Measurements from ENCODE around the gene BLOC1S4. TPM values are rescaled to one million over a fixed set of nuclear protein-coding genes. Genes with fewer than 3 reads are reported as not detected.

Gene BLOC1S4
- total and polyA plus RNA-seq, 4 donors, result 4.9 to 7.7 (median 5.4) TPM

GRCh38 chr4:6720202-6720699, 4.3 kb downstream of the BLOC1S4 start:
- TF ChIP-seq REST (IDR thresholded peaks at IDR 0.05) (no peak), RAD21 (IDR thresholded peaks at IDR 0.05) (peak; percentile 98 to 99), CTCF (IDR thresholded peaks at IDR 0.05; ENCODE audit: low read depth, low read length, missing input control) (peak; percentile 87), HNF4A (conservative IDR thresholded peaks at IDR 0.05) (no peak), TAF1 (conservative IDR thresholded peaks at IDR 0.05) (no peak)
- no peak overlapping the region for H3K9ac ChIP-seq (ENCODE audit: low read depth in 1 of 2, low read length in 2 of 2)

GRCh38 chr4:6721121-6721520, 5.1 kb downstream of the BLOC1S4 start:
- 98% methylated on average over 10 of the region's 10 CpGs for WGBS
- no peaks in the 10 kb centered on the region for H3K9me3 ChIP-seq (ENCODE audit: control insufficient read depth in 4 of 4, low read length in 3 of 4)
- H3K4me1 ChIP-seq (ENCODE audit: control insufficient read depth in 4 of 4, insufficient read depth in 4 of 4, low read length in 3 of 4), result peaks cover 0 to 21% (median 12%) of the 10 kb centered on the region in 4 donors
- no peak for DNase-seq (ENCODE audit: low spot score)
- no peak overlapping the region for H3K27ac ChIP-seq (ENCODE audit: low read depth in 1 of 2, low read length in 2 of 2)
- H3K36me3 ChIP-seq (ENCODE audit: control insufficient read depth in 4 of 4, insufficient read depth in 3 of 4, low read depth in 1 of 4, low read length in 3 of 4), result no peaks in the 10 kb centered on the region
- H3K27me3 ChIP-seq (ENCODE audit: control insufficient read depth in 4 of 4, insufficient read depth in 4 of 4, low read length in 3 of 4), result no peaks in the 10 kb centered on the region
- TF ChIP-seq NR2F2 (IDR thresholded peaks at IDR 0.05), result no peak
- TF ChIP-seq JUND (IDR thresholded peaks at IDR 0.05), result no peak
- no peak for TF ChIP-seq RXRA (IDR thresholded peaks at IDR 0.05)
- no peak for TF ChIP-seq EGR1 (IDR thresholded peaks at IDR 0.05; ENCODE audit: low read depth in 2 of 2)
- TF ChIP-seq FOXA2 (IDR thresholded peaks at IDR 0.05), result no peak
- no peak for TF ChIP-seq HNF4G (IDR thresholded peaks at IDR 0.05)
- no peak for TF ChIP-seq HNF4A (conservative IDR thresholded peaks at IDR 0.05)
- no peak for TF ChIP-seq YY1 (IDR thresholded peaks at IDR 0.05)
- no peak for TF ChIP-seq SP1 (IDR thresholded peaks at IDR 0.05)
- no peak for TF ChIP-seq ZBTB33 (IDR thresholded peaks at IDR 0.05)
- no peak for TF ChIP-seq CTCF (IDR thresholded peaks at IDR 0.05; ENCODE audit: low read depth, low read length, missing input control)
- no peak for TF ChIP-seq FOXA1 (IDR thresholded peaks at IDR 0.05)
- TF ChIP-seq GABPA (IDR thresholded peaks at IDR 0.05 in 1 of 2, conservative IDR thresholded peaks at IDR 0.05 in 1 of 2), result no peak
- TF ChIP-seq RAD21 (IDR thresholded peaks at IDR 0.05), result no peak
- H3K9ac ChIP-seq (ENCODE audit: low read depth in 1 of 2, low read length in 2 of 2), result no peak overlapping the region
- no peak overlapping the region for H3K4me3 ChIP-seq (ENCODE audit: low read depth in 1 of 3, low read length in 3 of 3)

More at GRCh38 chr4:6720202-6720699, 4.3 kb downstream of the BLOC1S4 start:
- H3K4me1 ChIP-seq (ENCODE audit: control insufficient read depth in 4 of 4, insufficient read depth in 4 of 4, low read length in 3 of 4), result peaks cover 0 to 26% (median 14%) of the 10 kb centered on the region in 4 donors
- H3K4me3 ChIP-seq (ENCODE audit: low read depth in 1 of 3, low read length in 3 of 3), result no peak overlapping the region
- no peak overlapping the region for H3K27ac ChIP-seq (ENCODE audit: low read depth in 1 of 2, low read length in 2 of 2)
- no peaks in the 10 kb centered on the region for H3K36me3 ChIP-seq (ENCODE audit: control insufficient read depth in 4 of 4, insufficient read depth in 3 of 4, low read depth in 1 of 4, low read length in 3 of 4)
- H3K9me3 ChIP-seq (ENCODE audit: control insufficient read depth in 4 of 4, low read length in 3 of 4), result no peaks in the 10 kb centered on the region
- no peaks in the 10 kb centered on the region for H3K27me3 ChIP-seq (ENCODE audit: control insufficient read depth in 4 of 4, insufficient read depth in 4 of 4, low read length in 3 of 4)
- 6% methylated on average over 14 of the region's 14 CpGs for WGBS
- peak; percentile 95 for DNase-seq (ENCODE audit: low spot score)
